Heart right ventricle (tissue), 16 donors: Measurements from ENCODE around the gene SLCO2A1. TPM values are rescaled to one million over a fixed set of nuclear protein-coding genes. Genes with fewer than 3 reads are reported as not detected.

Experiments
- ATAC-seq, 8 donors: fragments of 200-7000 bp; cut with Tn5 transposase; one replicate each; pipeline ENCODE4 v1.9.1; 2020; ENCODE audit warnings: mild to moderate bottlenecking in 8 of 8, moderate library complexity in 8 of 8, moderate number of reproducible peaks in 1 of 8
- DNase-seq, 2 donors: peaks; one replicate each; pipeline ENCODE4 v3.0.0-alpha.2; 2020
- H3K27ac ChIP-seq, 10 donors: fragments of 200-600 bp; sonication (generic) in 2 of 10; one replicate each; pipeline versions ENCODE4 v1.5.0 to v1.8.0; 2020 to 2022; ENCODE audit warnings: mild to moderate bottlenecking in 3 of 10
- H3K27me3 ChIP-seq, 7 donors: fragments of 200-600 bp; one replicate each; pipeline ENCODE4 v1.8.0; 2021 to 2022; ENCODE audit warnings: mild to moderate bottlenecking in 2 of 7
- H3K36me3 ChIP-seq, 9 donors: fragments of 200-600 bp; sonication (generic) in 1 of 9; one replicate each; pipeline versions ENCODE4 v1.5.0 to v1.8.0; 2020 to 2022; ENCODE audit warnings: mild to moderate bottlenecking in 2 of 9
- H3K4me1 ChIP-seq, 9 donors: fragments of 200-600 bp; sonication (generic) in 1 of 9; one replicate each; pipeline versions ENCODE4 v1.5.0 to v1.8.0; 2020 to 2022; ENCODE audit warnings: mild to moderate bottlenecking in 4 of 9
- H3K4me3 ChIP-seq, 10 donors: fragments of 200-600 bp; sonication (generic) in 2 of 10; one replicate each; pipeline versions ENCODE4 v1.5.0 to v1.8.0; 2020 to 2022; ENCODE audit warnings: mild to moderate bottlenecking in 7 of 10, moderate library complexity in 2 of 10
- H3K9me3 ChIP-seq, 11 donors: fragments of 200-600 bp in 10 of 11; sonication (generic) in 2 of 11; one replicate each; pipeline versions ENCODE4 v1.5.0 to v1.8.0; 2013 to 2022; ENCODE audit warnings: mild to moderate bottlenecking in 2 of 11, control low read depth in 1 of 11, moderate library complexity in 1 of 11
- CTCF ChIP-seq, 9 donors: fragments of 200-600 bp; sonication (generic) in 2 of 9; IDR thresholded peaks; one replicate each; pipeline versions ENCODE4 v1.5.0 to v1.8.0; 2021 to 2022; ENCODE audit warnings: antibody characterized with exemption in 9 of 9, mild to moderate bottlenecking in 5 of 9, moderate library complexity in 1 of 9
- WGBS, 2 donors: extraction: QIAGEN DNeasy Blood & Tissue Kit; methylation state at CpG; one replicate each; pipeline ENCODE4 v1.1.7; 2013; ENCODE audit warnings: inconsistent platforms in 1 of 2; 5-methylcytosine and 5-hydroxymethylcytosine counted together
- intact Hi-C, 10 donors: fragments of 100-400 bp; cut with DNase I; formaldehyde crosslinking; loops; one replicate each; pipeline versions ENCODE4 v1.11.1 to v1.14.2; 2022
- polyA plus RNA-seq, 2 donors: library from polyadenylated mRNA; stranded (reverse); fragments of 200-250 nt; gene quantifications; one replicate each; pipeline ENCODE4 v1.2.3, GENCODE V29; 2013
- total RNA-seq, 10 donors: library from RNA; stranded (reverse); fragmentation: NEBNext Ultra II Directional in 3 of 10; extraction: Animal tissue kit (Norgen Biotek cat#: 25700) in 3 of 10; gene quantifications; one replicate each; pipeline versions ENCODE4 v1.2.1 to v1.2.4, GENCODE V29; 2021 to 2023
- donor health status: Arrhythmogenic right ventricular cardiomyopathy.
- donor health status: ischemic (EF 13 %, LVEDD 7.1; RV severe dilation, severe dysfunction).
- donor health status: healthy with polysubstance abuse.
- donor health status: DM: no; HTN: yes; CAD: no.
- donor health status: DM: no; HTN: no; CAD: no.
- donor health status: ischemic (EF 25% LVEDD 6.9; RV normal size, moderate dysfunction).
- donor health status: ischemic (EF 25% LVEDD 5.7; RV mildly dilated, moderate dysfunction).
- donor health status: healthy.
- donor health status: DM: yes; HTN: yes; CAD: no.
- donor health status: Ischemic cardiomyopathy.
- donor health status: ischemic (EF 35%, LVEDD 5.7; RV mildly dilated, moderate dysfunction).
- donor health status: nonischemic (EF 11% LVEDD 7.7; RV severe dilation, severe dysfunction).
- donor health status: DM: yes; HTN: yes; CAD: no.
- donor health status: PGD.
- donor health status: ischemic (EF 29% LVEDD 5.4; RV normal size, mild dysfunction).
- donor health status: nonischemic (EF 23%, LVEDD 6.1; RV moderate dilation, normal function).

SLCO2A1 gene
- total and polyA plus RNA-seq, 12 donors, result 3.6 to 30.4 (median 10.0) TPM

DNA sequence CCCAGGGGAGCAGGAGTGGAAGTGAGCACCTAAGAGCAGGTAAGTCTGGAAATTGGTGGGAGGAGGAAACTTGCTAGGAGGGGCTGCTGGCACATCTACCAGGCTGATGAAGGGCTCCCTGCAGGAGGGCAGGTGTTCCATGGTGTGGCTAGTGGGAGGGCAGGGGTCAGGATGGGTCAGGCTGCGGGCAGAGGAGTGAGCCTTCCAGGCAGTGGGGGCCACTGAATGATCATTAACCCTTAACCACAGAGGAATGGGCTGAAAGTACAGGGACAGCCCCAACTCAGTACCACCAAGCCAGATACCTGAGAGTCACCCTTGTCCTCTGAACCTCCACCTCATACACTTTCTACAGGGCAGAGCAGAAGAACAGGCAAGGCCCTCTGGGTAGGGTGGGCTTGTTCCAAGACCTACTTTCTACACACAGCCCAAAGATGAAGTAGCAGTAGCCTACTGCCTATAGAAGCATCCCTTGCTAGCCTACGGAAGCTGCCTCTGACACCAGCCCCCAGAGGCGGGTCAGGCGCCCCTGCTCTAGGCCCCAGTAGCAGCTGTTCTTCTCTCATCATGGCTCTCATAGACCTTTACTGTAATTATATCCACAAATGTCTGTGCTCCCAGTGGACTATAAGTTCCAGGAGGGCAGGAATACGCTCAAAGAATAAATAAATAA, 138.6 kb downstream of the SLCO2A1 start:
- Histone ChIP-seq H3K4me3 (no peak overlapping the region), H3K27ac (no peak overlapping the region), H3K36me3 (no peaks in the 10 kb centered on the region), H3K27me3 (peaks cover 0 to 34% (median 8%) of the 10 kb centered on the region in 7 donors), H3K9me3 (no peaks in the 10 kb centered on the region), H3K4me1 (peaks cover 14 to 58% (median 30%) of the 10 kb centered on the region in 9 donors)
- no peak for TF ChIP-seq CTCF (IDR thresholded peaks at IDR 0.05)
- DNase-seq (no peak), ATAC-seq (no peak)
- 83 to 94% methylated on average over 5 of the region's 5 CpGs for WGBS, 2 donors
- intact Hi-C loops, result loop anchor here in 1 of 10 donors (5.0 to 10.0 kb wide), 2 partner anchors 69 to 226 kb away; partner anchors contain the start of gene TOPBP1

DNA sequence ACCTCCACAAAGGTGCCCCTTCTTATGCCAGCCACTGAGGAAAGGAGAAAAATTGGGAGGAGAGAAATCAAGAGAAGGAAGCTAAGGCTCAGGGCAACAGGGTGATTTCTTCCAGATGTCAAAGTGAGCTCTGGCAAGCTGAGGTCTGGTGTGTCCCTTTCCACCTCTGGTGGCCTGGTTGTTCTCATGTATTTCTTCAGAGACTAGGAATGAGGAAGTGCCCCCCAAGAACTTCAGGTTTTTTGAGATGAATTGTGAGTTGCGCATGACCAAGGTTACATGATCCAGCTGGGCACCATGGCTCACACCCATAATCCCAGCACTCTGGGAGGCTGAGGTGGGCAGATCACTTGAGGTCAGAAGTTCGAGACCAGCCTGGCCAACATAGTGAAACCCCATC, 139.7 kb downstream of the SLCO2A1 start:
- no peak for TF ChIP-seq CTCF (IDR thresholded peaks at IDR 0.05)
- Histone ChIP-seq H3K27ac (no peak overlapping the region), H3K9me3 (no peaks in the 10 kb centered on the region), H3K4me3 (no peak overlapping the region), H3K4me1 (peaks cover 9 to 55% (median 22%) of the 10 kb centered on the region in 9 donors), H3K36me3 (no peaks in the 10 kb centered on the region), H3K27me3 (peaks cover 0 to 24% (median 8%) of the 10 kb centered on the region in 7 donors)
- DNase-seq (no peak), ATAC-seq (no peak)
- intact Hi-C loops, result loop anchor here in 1 of 10 donors (5.0 to 10.0 kb wide), 2 partner anchors 68 to 225 kb away; partner anchors contain the start of gene TOPBP1
- WGBS, 2 donors, result 95 to 97% methylated on average over 2 of the region's 2 CpGs

DNA sequence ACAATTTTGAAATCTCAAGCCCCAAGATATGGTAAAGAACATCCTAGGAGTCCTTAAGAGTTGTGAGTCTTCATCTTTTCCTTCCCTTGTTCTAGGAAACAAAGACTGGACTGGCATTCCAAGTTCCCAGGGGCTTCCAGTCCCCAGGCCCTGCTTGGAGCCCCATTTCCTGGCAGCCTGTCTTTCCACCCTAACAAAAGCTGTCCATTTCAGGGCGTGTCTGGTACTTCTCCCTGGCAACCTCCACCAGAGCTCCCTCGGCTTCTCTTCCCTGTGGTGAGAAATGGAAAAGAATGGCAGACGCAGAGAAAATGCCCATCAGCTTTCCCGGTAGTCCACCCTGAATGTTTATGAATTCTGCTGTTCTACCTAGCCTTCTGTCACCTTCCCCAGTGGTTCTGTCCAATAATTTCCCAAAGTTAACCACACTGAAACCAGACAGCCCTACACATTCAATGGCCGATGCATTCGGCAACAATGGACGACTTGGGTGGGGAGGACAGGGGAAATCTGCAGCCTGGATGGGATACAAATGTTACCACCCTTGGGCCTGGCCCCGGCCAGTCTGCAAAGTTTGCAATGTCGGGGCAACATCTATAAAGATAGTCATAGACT, 140.9 kb downstream of the SLCO2A1 start:
- ATAC-seq (no peak), DNase-seq (no peak)
- H3K9me3 ChIP-seq, result no peaks in the 10 kb centered on the region
- H3K4me3 ChIP-seq, result no peak overlapping the region
- H3K4me1 ChIP-seq, result peaks cover 0 to 50% (median 15%) of the 10 kb centered on the region in 9 donors
- H3K36me3 ChIP-seq, result no peaks in the 10 kb centered on the region
- intact Hi-C loops, result loop anchor here in 1 of 10 donors (5.0 kb wide), 1 partner anchor 37 kb away; no protein-coding TSS in a partner anchor
- H3K27me3 ChIP-seq, result peaks cover 0 to 12% (median 0%) of the 10 kb centered on the region in 7 donors
- TF ChIP-seq CTCF (IDR thresholded peaks at IDR 0.05), result no peak
- 92 to 93% methylated on average over 9 of the region's 9 CpGs for WGBS, 2 donors
- no peak overlapping the region for H3K27ac ChIP-seq

DNA sequence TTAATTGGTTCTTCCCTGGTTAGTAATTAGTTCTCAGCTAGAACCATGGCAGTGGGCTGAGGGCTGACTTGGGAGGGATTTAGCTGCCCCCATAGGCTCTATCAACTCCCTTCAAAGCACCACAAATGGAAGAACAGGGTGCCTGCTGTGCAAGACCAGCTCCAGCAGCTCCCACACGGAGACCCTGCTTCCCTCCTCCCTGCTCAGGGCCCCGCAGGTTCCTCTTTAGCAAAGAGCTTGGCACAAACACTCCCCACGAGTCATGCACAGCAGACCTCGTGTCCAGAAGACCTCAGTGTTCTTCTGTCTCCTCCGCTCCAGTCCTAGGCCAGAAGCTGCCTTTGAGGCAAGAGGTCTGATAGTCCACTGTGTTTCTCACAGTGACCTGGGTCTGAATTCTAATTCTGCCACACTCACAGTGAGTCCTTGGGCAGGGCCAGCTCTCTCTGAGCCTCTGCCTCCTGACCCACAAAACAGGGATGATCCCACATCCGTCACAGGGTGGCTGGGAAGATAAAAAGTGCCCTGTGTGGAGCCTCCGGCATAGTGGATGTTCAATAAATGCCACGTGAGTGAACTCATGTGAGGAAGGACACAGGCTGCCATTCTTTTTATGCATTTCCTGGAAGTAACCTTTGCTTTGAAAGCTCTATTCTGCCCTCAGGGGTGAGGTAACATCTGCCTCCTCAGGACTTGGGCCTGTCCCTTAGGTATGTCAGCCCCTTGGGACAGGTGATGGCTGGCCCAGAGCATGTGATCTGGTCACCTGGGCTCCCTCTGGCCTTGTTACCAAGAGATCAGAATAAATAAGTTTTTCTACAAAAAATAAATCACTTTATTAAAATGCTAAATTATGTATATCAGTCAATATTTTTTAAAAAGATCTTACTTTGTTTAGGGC, 141.7 kb downstream of the SLCO2A1 start:
- Histone ChIP-seq H3K4me3 (no peak overlapping the region), H3K4me1 (peaks cover 0 to 49% (median 23%) of the 10 kb centered on the region in 9 donors), H3K36me3 (no peaks in the 10 kb centered on the region), H3K27me3 (peaks cover 0 to 4% (median 0%) of the 10 kb centered on the region in 7 donors), H3K27ac (no peak overlapping the region), H3K9me3 (no peaks in the 10 kb centered on the region)
- ATAC-seq, result no peak
- TF ChIP-seq CTCF (IDR thresholded peaks at IDR 0.05), result no peak
- intact Hi-C loops, result loop anchor here in 1 of 10 donors (5.0 kb wide), 1 partner anchor 36 kb away; no protein-coding TSS in a partner anchor
- DNase-seq, result no peak
- 53 to 54% methylated on average over 8 of the region's 8 CpGs for WGBS, 2 donors
